GM12891 (cell line): ENCODE results near the gene CARD8.
"Not testable (repeated sequence)": the region's sequence is repeated elsewhere in the genome, so short reads cannot be mapped to it uniquely, and the experiment has no call there.

Experiments
- DNase-seq: peaks from one replicate; pipeline ENCODE4 v3.0.0; 2011; ENCODE audit warnings: low spot score; ENCODE audit not compliant: insufficient read length
- FAIRE-seq: peaks from 2 replicates; lab custom pipeline; 2011; peaks lifted over from hg19 to GRCh38; lab: Jason Lieb, UNC
- PAX5 ChIP-seq: IDR thresholded peaks from 2 replicates; pipeline ENCODE4 v1.6.1; 2011; ENCODE audit warnings: low read length, moderate library complexity, mild to moderate bottlenecking; ENCODE audit not compliant: insufficient read depth, severe bottlenecking
- POLR2A ChIP-seq: IDR thresholded peaks from 2 replicates; pipeline ENCODE4 v1.6.1; 2011; ENCODE audit warnings: low read depth, low read length, control low read depth
- POLR2AphosphoS5 ChIP-seq: IDR thresholded peaks from 2 replicates; pipeline ENCODE4 v1.6.1; 2011; ENCODE audit warnings: low read depth, low read length, control low read depth
- POU2F2 ChIP-seq: IDR thresholded peaks from 2 replicates; pipeline ENCODE4 v1.6.1; 2011; ENCODE audit warnings: low read depth, mild to moderate bottlenecking, control low read depth, low read length, moderate library complexity
- SPI1 ChIP-seq: IDR thresholded peaks from 2 replicates; pipeline ENCODE4 v1.6.1; 2011; ENCODE audit warnings: low read depth, low read length, control low read depth
- TAF1 ChIP-seq: IDR thresholded peaks from 2 replicates; pipeline ENCODE4 v1.6.1; 2011; ENCODE audit warnings: low read depth, low read length, control low read depth

Gene CARD8

DNA sequence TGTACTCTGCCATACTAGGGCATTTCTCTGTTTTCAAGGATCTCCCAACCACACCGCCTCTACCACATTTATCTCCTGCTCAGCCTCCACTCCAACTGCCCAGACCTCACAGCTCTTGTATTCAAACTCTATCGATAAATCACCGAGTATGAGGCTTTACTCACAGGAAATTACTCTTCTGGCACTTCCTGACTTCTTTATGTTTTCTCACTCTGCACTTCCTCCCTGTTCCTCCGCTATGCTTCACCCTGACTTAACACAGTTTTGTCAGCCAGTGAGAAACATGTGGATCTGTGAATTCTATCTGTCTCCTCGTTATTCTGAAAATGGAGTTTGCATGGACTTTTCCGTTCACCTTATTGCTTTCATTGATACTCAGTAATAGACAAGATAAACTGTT is 2.6 kb upstream of the CARD8 start:
- TF ChIP-seq SPI1: peak; percentile 82
- no peak for TF ChIP-seq POU2F2
- FAIRE-seq: peak; percentile 89
- DNase-seq: no peak

DNA sequence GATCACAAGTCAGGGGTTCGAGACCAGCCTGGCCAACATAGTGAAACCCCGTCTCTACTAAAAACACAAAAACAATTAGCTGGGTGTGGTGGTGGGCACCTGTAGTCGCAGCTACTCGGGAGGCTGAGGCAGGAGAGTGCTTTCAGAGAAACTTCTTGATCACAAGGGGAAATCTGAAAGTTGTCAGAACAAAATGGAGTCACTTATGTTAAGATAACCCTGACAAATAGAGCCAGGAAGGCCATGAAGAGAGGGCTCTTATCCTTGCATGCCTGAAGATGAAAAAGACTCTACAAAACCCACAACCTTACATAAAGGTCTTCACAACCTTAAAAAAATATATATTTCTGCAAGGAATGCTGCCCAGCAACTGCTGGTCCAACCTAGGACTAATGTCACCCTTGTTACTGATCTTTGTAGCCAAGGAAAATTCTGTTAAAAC is 1.2 kb downstream of the CARD8 start:
- FAIRE-seq (no peak), DNase-seq (no peak)
- TF ChIP-seq SPI1 (no peak), POLR2AphosphoS5 (no peak), TAF1 (no peak), POLR2A (no peak), POU2F2 (no peak), PAX5 (no peak)

DNA sequence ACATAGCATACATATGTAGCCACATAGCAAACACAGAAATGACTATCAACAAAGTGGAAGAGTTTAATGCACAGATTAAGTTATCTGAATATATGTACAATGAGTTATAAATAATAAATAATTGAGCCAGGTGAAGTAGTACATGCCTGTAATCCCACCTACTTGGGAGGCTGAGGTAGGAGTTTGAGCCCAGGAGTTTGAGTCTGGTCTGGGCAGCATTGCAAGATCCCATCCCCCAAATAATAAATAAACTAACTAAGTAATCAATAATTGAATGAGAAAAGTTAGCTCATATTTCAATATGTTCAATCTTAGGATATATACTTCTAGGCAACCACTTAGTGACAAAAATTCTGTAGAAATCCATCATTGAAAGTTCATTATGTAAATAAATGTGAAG is 1.7 kb downstream of the CARD8 start:
- FAIRE-seq: no peak
- no peak for DNase-seq
- no peak for TF ChIP-seq TAF1
- TF ChIP-seq PAX5: no peak
- TF ChIP-seq POLR2A: no peak
- TF ChIP-seq POLR2AphosphoS5: no peak
- TF ChIP-seq SPI1: no peak
- TF ChIP-seq POU2F2: no peak

DNA sequence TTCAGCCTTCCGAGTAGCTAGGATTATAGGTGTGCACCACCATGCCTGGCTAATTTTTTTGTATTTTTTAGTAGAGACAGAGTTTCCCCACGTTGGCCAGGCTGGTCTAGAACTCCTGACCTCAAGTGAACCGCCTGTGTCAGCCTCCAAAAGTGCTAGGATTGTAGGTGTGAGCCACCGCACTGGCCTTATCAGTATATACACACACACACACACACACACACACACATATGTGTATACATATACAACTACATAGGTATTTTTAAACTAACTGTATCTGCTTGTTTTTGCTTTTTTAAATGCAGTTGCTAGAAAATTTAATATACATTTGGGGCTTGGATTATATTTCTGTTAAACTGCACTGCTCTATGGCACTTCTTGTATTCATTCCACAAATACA is 3.1 kb downstream of the CARD8 start:
- no peak for DNase-seq
- TF ChIP-seq POLR2A (no peak), POLR2AphosphoS5 (no peak), POU2F2 (no peak), SPI1 (no peak), TAF1 (no peak), PAX5 (no peak)
- FAIRE-seq: no peak

DNA sequence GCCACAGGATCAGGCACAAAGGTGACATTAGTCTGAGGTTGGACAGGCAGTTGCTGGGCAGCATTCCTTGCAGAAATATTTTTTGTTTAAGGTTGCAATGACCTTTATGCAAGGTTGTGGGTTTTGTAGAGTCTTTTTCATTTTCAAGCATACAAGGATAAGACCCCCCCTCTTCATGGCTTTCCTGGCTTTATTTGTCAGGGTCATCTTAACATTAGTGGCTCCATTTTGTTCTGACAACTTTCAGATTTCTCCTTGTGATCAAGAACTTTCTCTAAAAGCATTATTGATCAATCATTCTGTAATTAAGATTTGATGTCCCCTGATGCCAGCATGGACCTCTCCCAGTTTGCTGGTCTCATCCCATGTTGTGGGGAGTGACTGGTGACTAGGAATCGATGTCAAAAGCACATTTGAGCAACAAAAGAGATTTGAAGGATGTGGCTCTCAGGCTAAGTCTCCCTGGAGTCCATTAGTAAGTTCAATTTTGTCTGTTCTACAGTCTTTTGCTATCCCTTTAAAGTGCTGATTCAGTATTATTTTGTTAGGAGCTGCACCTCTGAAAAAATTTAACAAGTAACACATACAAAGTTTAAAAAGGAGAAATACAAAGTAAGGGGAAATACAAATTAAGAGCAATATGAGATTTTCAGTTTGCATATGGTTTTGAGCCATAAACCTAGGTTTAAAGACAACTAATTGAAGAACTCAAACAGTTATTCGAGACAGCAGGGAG is 5.3 kb downstream of the CARD8 start:
- DNase-seq: no peak
- peak; percentile 70 for FAIRE-seq
- TF ChIP-seq POLR2AphosphoS5: no peak
- no peak for TF ChIP-seq POLR2A
- TF ChIP-seq PAX5: no peak
- TF ChIP-seq POU2F2: no peak
- TF ChIP-seq TAF1: no peak
- no peak for TF ChIP-seq SPI1

DNA sequence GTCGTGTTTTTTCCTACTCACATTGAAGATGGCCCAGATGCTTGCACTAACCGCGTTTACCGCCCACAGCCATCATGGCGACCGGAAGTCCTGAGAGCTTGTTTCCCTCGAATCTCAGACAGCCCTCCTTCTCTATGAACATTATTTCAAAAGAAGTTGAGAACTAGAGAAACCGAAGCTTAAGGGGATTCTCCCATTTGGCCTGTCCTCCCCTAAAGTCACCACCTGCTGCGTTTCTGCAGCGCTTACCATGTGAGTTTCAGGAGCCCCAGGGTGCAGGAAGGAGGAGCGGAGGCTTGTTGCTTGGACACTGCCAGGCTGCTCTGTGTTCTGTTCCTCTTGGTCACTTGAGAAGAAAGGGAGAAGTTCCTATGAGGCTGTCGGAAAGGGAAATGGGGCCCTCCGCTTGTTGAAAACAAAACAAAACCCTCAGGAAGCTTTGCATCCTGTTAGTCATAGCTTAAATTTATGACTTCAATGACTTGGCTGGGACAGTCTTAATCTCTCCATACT is 6.2 kb downstream of the CARD8 start:
- TF ChIP-seq POU2F2 (0 out of 2 replicates have a peak, but pooled peaks have one; percentile 67), PAX5 (no peak), TAF1 (peak; percentile 79), POLR2AphosphoS5 (peak; percentile 85), SPI1 (peak; percentile 61), POLR2A (peak; percentile 90)
- FAIRE-seq (peak; percentile 92), DNase-seq (no peak)

DNA sequence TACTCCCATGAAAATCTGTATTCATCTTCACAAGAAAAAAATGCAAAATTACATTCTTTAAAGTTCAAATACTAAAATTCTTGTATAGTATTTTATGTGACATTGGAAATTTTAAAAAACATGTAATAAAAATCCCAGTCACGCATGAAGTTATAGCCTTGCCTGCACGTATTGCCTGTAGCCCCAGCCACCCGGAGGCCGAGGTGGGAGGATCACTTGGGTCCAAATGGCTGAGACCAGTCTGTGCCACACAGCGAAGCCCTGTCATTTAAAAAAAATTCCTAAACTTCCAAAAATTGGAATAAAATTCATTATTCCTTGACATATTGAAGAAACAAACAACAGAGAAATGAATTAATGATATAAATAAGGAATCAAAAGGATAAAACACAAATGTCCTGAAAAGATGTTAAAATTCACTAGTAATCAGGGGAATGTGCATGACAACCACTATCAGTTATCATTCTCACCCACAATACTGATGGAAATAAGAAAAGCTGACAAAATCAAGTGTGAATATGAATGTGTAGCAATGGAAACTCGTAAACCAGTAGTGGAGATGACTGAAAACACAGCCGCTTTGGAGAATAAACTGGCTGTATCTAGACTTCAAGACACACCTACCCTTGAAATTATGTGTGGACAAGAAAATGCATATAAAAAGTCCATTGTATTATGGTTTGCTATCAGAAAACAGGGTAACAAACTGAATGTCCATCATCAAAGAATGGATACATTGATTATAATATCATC is 7.5 kb downstream of the CARD8 start:
- TF ChIP-seq SPI1 (no peak), POU2F2 (no peak), POLR2A (no peak), PAX5 (no peak), TAF1 (no peak), POLR2AphosphoS5 (no peak)
- FAIRE-seq: peak; percentile 73
- DNase-seq: no peak

DNA sequence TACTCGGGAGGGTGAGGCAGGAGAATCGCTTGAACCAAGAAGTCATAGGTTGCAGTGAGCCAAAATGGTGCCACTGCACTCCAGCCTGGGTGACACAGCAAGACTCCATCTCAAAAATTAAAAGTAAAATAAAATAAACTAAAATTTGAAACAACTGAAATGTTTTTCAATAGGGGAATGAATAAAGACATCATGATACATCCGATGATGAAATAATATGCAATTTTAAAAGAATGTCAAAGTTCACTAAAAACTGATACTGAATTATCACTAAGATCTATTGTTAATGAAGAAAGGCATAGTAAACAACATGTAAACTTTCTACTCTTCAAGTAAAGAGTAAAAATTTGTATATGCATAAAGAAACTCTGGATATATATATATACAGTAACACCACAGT is 8.5 kb downstream of the CARD8 start:
- DNase-seq (no peak), FAIRE-seq (no peak)
- TF ChIP-seq PAX5: no peak

DNA sequence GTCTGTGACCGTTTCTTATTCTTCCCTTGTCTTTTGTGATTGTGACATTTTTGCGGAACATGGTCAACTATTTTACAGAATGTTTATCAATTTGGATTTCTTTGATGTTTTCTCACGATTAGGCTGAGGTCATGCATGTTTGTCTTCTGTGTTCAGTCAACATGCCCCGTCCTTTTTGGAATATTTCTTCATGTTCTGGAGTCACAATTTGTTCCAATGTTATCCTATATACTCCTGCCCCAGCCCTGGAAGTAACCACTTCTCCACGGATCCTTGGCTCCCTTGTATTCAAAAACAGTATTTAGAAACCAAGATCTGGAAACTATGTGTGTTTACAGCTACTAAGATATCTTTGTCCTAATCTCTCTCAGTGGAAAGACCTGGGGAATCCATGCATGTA is 9.6 kb downstream of the CARD8 start:
- DNase-seq (no peak), FAIRE-seq (peak; percentile 70)
- no peak for TF ChIP-seq TAF1
- TF ChIP-seq POLR2AphosphoS5: no peak
- no peak for TF ChIP-seq PAX5
- no peak for TF ChIP-seq POU2F2
- TF ChIP-seq POLR2A: no peak
- no peak for TF ChIP-seq SPI1

DNA sequence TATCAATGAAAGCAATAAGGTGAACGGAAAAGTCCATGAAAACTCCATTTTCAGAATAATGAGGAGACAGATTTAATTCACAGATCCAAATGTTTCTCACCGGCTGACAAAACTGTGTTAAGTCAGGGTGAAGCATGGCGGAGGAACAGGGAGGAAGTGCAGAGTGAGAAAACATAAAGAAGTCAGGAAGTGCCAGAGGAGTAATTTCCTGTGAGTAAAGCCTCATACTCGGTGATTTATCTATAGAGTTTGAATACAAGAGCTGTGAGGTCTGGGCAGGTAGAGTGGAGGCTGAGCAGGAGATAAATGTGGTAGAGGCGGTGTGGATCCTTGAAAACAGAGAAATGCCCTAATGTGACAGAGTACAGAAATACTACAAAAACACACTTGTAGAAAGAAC is 11.4 kb downstream of the CARD8 start:
- peak; percentile 77 for FAIRE-seq
- no peak for TF ChIP-seq TAF1
- no peak for TF ChIP-seq POU2F2
- TF ChIP-seq POLR2AphosphoS5: no peak
- TF ChIP-seq POLR2A: no peak
- TF ChIP-seq SPI1: peak; percentile 77
- DNase-seq: no peak

DNA sequence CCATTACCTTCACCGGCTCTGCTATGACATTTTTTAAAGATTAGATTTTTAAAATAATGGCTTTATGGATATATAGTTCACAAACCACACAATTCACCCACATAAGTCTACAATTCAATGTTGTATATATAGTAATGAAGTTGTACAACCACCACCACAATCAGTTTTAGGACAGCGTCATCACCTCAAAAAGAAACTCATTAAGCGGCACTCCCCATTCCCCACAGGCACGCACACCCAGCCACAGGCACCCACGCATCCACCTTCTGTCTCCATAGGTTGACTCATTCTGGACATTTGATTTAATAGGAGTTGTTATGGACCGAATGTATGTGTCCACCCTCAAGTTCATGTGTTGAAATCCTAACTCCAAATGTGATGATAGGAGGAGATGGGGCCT is 13.9 kb downstream of the CARD8 start:
- not testable (repeated sequence) for DNase-seq, FAIRE-seq
